Activated naive CD8-positive, alpha-beta T cell (primary cell): ENCODE results near the gene MYH2.
"Not testable (repeated sequence)": the region's sequence is repeated elsewhere in the genome, so short reads cannot be mapped to it uniquely, and the experiment has no call there.

ENCODE experiments used
- H3K27ac Mint-ChIP-seq: one replicate; pipeline ENCODE4 v1.8.0; 2021; ENCODE audit warnings: mixed read lengths
- H3K27me3 Mint-ChIP-seq: one replicate; pipeline ENCODE4 v1.8.0; 2021; ENCODE audit warnings: mixed read lengths
- H3K36me3 Mint-ChIP-seq: one replicate; pipeline ENCODE4 v1.8.0; 2021; ENCODE audit warnings: mixed read lengths
- H3K4me1 Mint-ChIP-seq: one replicate; pipeline ENCODE4 v1.8.0; 2021; ENCODE audit warnings: low read depth, mixed read lengths
- H3K4me3 Mint-ChIP-seq: one replicate; pipeline ENCODE4 v1.8.0; 2021; ENCODE audit warnings: mild to moderate bottlenecking, mixed read lengths
- H3K9me3 Mint-ChIP-seq: one replicate; pipeline ENCODE4 v1.8.0; 2021; ENCODE audit warnings: low read depth, mixed read lengths

Gene MYH2

DNA sequence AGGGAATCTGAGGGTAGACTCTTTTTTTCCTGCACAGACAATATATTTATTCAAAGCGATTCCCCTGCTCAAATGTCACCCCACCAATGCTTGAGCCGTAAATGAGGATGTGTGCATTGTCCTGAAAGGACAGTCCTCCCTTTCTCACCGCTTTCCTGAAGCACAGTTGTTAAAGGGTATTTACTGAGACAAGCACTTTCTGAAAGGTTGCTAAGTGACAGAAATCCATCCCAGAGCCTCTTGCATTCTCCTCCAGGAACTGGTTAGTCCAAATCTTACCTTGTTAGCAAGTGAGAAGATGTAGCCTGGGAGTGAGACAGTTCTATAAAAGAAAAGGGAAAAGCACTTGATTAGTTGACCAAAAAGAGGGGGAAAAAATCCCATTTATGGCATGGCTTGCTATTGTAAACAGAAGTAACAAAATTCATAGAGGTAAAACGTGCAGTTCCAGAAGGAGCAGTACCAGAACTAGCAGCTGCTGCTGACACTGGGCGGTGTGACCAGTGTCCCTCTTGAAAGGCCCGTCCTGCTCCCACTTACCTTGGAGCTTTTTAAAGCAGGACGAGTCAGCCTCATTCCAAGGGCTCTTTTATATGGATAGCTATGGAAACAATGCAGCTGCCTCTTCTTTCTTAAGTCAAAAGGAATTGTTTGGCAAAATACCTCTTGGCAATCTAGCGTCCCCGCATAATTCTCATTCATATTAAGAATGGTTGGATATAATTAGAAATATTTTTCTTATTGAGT is at the start of gene MYH2:
MYH2 (minus strand) TSS at position 563 of the 747 bp plus-strand sequence. CDS start 1,738 bp downstream, outside the sequence.
- Mint-ChIP-seq H3K4me3 (no peak within 1 kb of the TSS), H3K4me1 (no peaks in the 10 kb centered on the region), H3K36me3 (no peaks in the 10 kb centered on the region), H3K9me3 (no peaks in the 10 kb centered on the region), H3K27ac (no peak within 1 kb of the TSS), H3K27me3 (peaks cover 10% of the 10 kb centered on the region)

DNA sequence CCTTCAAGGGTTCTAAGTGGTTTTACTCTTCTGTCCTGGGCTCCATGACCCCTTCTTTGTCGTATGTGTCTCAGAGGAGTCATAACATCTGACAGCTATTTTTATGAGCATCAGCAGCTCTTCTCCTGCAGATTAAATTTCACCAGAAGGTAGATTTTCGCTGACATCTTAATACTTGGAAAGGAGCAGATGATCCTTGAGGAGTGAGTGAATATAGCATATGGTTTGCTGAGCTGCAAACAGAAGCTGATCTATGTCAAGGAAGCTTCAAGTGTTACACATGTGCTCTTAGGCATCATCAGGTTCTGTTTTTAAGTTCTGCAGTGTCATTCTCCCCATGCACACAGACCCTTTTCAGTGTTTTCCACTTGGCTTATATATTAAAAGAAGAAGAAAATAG is 49.2 kb upstream of the MYH2 start:
- Mint-ChIP-seq H3K36me3 (no peaks in the 10 kb centered on the region), H3K4me3 (no peak overlapping the region)

GRCh38 chr17:10589553-10590145 is 40.2 kb upstream of the MYH2 start:
- no peak overlapping the region for H3K27ac Mint-ChIP-seq
- H3K9me3 Mint-ChIP-seq = no peaks in the 10 kb centered on the region
- no peak overlapping the region for H3K4me3 Mint-ChIP-seq
- no peaks in the 10 kb centered on the region for H3K36me3 Mint-ChIP-seq
- peaks cover 18% of the 10 kb centered on the region for H3K27me3 Mint-ChIP-seq
- no peaks in the 10 kb centered on the region for H3K4me1 Mint-ChIP-seq

More for the DNA sequence above, 49.2 kb upstream of the MYH2 start:
- H3K4me1 Mint-ChIP-seq = no peaks in the 10 kb centered on the region
- no peak overlapping the region for H3K27ac Mint-ChIP-seq
- peaks cover 15% of the 10 kb centered on the region for H3K27me3 Mint-ChIP-seq
- H3K9me3 Mint-ChIP-seq = no peaks in the 10 kb centered on the region

GRCh38 chr17:10585529-10585928 is 36.1 kb upstream of the MYH2 start:
- no peaks in the 10 kb centered on the region for H3K36me3 Mint-ChIP-seq
- no peaks in the 10 kb centered on the region for H3K9me3 Mint-ChIP-seq
- no peaks in the 10 kb centered on the region for H3K4me1 Mint-ChIP-seq
- no peak overlapping the region for H3K27ac Mint-ChIP-seq
- no peak overlapping the region for H3K4me3 Mint-ChIP-seq
- H3K27me3 Mint-ChIP-seq = peaks cover 6% of the 10 kb centered on the region

DNA sequence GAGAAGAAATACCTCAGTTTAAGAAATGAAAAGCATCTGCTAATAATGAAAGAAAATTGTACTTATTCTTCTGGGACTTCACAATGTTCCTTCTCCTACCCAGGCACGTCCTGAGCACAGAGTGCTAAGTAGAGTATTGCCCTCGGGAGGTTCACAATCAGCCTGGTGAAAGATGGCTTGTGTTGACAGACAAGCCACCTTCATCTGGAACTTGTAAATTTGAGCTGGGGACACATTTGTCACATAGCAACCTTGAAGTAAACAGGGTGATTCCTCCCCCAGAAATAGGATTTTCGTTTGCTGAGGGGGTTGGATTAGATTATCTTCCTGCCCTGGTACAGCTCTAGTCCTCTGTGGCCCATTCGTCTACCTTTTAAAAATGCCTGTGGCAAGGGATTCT is 34.4 kb upstream of the MYH2 start:
- no peak overlapping the region for H3K4me3 Mint-ChIP-seq
- no peaks in the 10 kb centered on the region for H3K4me1 Mint-ChIP-seq
- H3K27ac Mint-ChIP-seq = no peak overlapping the region
- H3K27me3 Mint-ChIP-seq = peaks cover 1% of the 10 kb centered on the region
- no peaks in the 10 kb centered on the region for H3K36me3 Mint-ChIP-seq
- H3K9me3 Mint-ChIP-seq = no peaks in the 10 kb centered on the region

DNA sequence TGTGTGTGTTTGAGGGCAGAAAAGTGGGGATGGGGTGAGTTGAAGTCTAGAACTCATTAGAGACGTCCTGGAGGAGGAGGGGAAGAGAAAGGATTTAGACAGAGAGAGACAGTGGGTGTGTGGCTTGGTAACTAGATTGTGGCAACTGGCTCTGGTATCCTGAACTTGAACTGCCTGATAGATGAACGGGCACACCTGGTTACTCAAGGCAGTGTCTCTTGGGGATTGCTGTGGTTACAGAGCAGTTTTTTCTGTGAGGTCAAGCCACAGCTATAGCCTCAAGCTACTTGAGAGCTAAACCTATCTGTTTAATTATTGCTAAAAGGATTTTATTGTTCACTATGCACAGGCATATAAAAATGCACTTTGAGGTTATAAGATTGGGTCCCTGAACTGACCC is 29.8 kb upstream of the MYH2 start:
- no peaks in the 10 kb centered on the region for H3K9me3 Mint-ChIP-seq
- no peaks in the 10 kb centered on the region for H3K36me3 Mint-ChIP-seq
- H3K4me3 Mint-ChIP-seq = no peak overlapping the region
- no peaks in the 10 kb centered on the region for H3K4me1 Mint-ChIP-seq
- H3K27ac Mint-ChIP-seq = no peak overlapping the region
- H3K27me3 Mint-ChIP-seq = peaks cover 4% of the 10 kb centered on the region

DNA sequence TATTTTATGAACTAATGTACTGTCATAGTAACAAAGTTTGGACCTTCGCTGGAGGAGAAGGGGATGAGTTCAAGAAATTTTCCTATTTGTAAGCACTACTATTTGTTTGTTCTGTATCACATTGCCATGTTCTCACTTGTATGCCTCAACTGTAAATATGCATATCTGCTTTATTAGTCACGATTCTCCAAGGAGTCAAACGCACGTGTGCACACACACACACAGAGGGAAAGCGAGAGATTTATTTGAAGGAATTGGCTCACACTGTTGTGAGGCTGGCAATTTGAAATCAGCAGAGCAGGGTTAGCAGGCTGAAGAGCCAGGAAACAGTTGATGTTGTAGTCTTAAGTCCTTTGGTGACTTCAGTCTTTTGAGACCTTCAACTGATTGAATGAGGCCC is 24.9 kb upstream of the MYH2 start:
- no peaks in the 10 kb centered on the region for H3K36me3 Mint-ChIP-seq
- H3K4me1 Mint-ChIP-seq = no peaks in the 10 kb centered on the region
- no peak overlapping the region for H3K4me3 Mint-ChIP-seq
- H3K27me3 Mint-ChIP-seq = peaks cover 10% of the 10 kb centered on the region
- no peaks in the 10 kb centered on the region for H3K9me3 Mint-ChIP-seq
- no peak overlapping the region for H3K27ac Mint-ChIP-seq

DNA sequence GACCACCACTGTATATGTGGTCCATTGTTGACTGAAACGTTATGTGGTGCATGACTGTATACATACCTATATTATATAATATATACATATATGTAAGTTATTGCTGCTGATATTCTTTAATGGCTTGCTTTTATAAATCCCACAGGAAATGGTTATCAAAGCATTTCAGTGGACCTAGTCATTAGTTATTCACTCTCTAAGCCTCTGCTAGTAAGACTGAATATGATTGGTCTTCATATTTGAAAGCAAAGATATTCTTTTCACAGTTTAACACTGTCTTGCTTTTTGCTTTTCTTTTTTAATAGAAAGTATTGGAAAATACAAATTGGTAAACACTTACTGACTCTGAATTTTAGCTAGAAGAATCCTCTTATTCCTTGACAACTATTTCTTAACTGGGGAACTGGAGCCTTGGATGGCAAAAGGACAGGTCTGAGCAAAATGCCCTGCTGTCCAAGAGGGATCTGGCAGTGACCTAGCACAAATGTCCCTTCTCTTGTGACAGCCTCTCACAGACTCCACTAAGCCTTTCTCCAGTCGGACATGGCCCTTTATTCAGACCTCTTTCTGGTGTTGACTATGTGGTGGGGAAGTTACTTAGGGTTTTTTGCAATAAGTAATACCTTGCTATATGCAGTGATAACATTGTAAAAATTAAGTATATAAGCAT is 14.7 kb upstream of the MYH2 start:
- Mint-ChIP-seq H3K27me3 (peaks cover 2% of the 10 kb centered on the region), H3K27ac (no peak overlapping the region), H3K4me3 (no peak overlapping the region), H3K9me3 (no peaks in the 10 kb centered on the region), H3K36me3 (no peaks in the 10 kb centered on the region), H3K4me1 (no peaks in the 10 kb centered on the region)

DNA sequence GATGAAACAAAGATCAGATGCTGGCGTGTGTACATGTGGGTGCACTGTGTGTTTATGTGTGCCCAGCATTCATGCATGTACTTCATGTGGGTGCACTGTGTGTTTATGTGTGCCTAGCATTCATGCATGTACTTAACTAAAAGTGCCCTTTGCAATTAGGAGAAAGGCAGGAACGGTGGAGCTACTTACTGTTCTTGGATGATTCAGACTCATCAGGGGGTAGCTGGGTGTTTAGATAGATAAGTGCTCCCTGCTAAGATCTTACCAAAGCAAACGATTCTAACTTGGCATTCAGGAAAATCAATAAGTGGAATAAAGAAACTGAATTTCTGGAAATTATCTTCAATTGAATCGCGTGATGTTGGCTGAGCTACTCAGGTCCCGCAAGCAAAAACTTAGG is 8.6 kb upstream of the MYH2 start:
- Mint-ChIP-seq H3K4me1 (no peaks in the 10 kb centered on the region), H3K36me3 (no peaks in the 10 kb centered on the region), H3K27ac (no peak overlapping the region), H3K27me3 (peaks cover 3% of the 10 kb centered on the region), H3K4me3 (no peak overlapping the region), H3K9me3 (no peaks in the 10 kb centered on the region)

DNA sequence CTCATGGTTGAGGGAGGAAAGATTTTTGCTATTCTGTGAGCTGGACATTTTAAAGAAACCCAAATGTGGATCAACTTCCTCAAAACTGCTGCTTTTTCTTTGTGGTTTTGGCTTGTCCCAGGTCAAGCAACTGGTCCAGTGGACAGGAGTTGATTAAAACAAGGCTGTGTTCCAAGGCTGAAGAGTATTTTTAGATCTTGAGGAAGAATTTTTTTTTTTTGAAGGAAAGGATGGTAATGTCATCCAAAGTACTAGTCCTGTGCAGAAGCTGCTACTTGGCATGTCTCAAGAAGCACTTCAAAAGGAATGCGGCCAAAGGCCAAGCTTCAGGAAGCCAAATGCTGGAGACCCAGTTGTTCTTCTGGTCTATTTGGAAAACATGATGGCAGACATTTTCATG is 8.0 kb upstream of the MYH2 start:
- Mint-ChIP-seq H3K36me3 (no peaks in the 10 kb centered on the region), H3K9me3 (no peaks in the 10 kb centered on the region)

DNA sequence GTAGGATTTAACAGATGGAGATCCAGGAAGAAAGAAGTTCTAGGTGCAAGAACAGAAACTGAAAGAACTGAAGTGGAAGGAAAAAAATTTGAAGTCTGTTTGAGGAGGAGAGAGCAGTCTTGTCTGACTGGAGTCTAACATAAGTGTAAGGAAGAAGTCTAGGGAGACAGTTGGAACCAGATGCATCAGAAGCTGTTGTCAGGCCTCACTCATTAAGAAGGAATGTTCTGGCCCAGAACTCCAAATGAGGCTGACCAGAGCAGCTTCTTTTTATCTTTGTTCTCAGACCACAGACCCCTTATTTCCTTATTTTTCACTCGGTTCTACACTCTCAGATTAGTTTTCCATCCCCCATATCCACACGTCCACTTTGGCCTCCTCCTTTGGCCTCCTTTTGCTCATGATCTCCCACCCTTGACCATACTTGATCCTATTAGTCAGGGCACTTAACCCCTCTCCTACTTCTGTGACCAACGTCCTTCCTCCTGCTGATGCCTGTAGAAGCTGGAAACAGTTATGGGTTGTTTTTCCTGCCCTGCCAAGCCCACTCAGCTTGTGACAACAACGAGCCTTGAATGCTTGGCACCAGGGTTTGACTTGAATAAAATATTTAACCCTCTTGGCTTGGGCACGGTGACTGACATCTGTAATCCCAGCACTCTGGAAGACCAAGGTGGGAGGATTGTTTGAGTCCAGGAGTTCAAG is 7.0 kb upstream of the MYH2 start:
- peaks cover 7% of the 10 kb centered on the region for H3K27me3 Mint-ChIP-seq
- no peak overlapping the region for H3K4me3 Mint-ChIP-seq
- no peaks in the 10 kb centered on the region for H3K36me3 Mint-ChIP-seq
- no peaks in the 10 kb centered on the region for H3K4me1 Mint-ChIP-seq
- H3K9me3 Mint-ChIP-seq = no peaks in the 10 kb centered on the region
- no peak overlapping the region for H3K27ac Mint-ChIP-seq

More for the DNA sequence above, 8.0 kb upstream of the MYH2 start:
- Mint-ChIP-seq H3K4me1 (no peaks in the 10 kb centered on the region), H3K4me3 (no peak overlapping the region), H3K27me3 (peaks cover 6% of the 10 kb centered on the region), H3K27ac (no peak overlapping the region)

GRCh38 chr17:10550014-10550413 is 556 bp upstream of the MYH2 start:
- no peaks in the 10 kb centered on the region for H3K9me3 Mint-ChIP-seq
- H3K4me3 Mint-ChIP-seq = no peak overlapping the region
- no peaks in the 10 kb centered on the region for H3K36me3 Mint-ChIP-seq
- no peaks in the 10 kb centered on the region for H3K4me1 Mint-ChIP-seq
- H3K27me3 Mint-ChIP-seq = peaks cover 10% of the 10 kb centered on the region
- no peak overlapping the region for H3K27ac Mint-ChIP-seq

DNA sequence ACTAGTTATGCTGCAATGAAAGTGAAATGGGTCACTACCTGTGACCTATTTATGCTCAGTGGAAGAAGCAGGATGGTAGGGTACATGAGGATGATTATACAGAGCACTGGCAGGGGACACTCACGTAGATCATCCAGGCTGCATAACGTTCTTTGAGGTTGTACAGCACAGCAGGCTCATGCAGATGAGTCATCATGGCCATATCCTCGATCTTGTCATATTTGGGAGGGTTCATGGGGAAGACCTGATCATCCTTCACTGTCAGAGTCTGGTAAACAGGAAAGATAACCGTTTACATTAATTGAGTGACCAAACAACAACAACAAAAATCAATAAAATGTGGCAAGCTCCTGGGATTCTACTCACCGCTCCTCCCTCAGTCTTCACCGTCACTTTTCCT is 2.1 kb downstream of the MYH2 start:
- H3K27ac Mint-ChIP-seq = no peak overlapping the region
- H3K4me3 Mint-ChIP-seq = no peak overlapping the region
- H3K4me1 Mint-ChIP-seq = no peaks in the 10 kb centered on the region
- no peaks in the 10 kb centered on the region for H3K9me3 Mint-ChIP-seq
- no peaks in the 10 kb centered on the region for H3K36me3 Mint-ChIP-seq
- peaks cover 6% of the 10 kb centered on the region for H3K27me3 Mint-ChIP-seq

DNA sequence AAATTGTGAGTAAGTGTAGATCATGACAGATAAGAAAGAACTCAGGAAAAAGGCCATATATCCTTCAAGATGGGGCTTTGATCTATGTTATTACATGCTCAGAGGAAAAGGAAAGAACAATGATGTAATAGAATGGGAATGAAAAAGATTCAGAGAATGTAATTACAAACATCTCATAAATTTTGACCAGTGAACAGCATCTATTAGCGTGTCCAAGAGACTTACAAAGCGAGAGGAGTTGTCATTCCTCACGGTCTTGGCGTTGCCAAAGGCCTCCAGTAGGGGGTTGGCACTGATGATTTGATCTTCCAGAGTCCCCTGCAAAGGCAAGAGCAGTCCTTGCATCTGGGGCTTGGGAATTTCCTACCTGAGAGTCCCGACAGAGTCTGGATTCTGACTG is 6.0 kb downstream of the MYH2 start:
- H3K27ac Mint-ChIP-seq, H3K27me3 Mint-ChIP-seq, H3K36me3 Mint-ChIP-seq, H3K4me3 Mint-ChIP-seq, H3K4me1 Mint-ChIP-seq: not testable (repeated sequence)
- peaks cover 13% of the 10 kb centered on the region for H3K9me3 Mint-ChIP-seq

GRCh38 chr17:10541179-10541578 is 8.3 kb downstream of the MYH2 start:
- not testable (repeated sequence) for H3K4me1 Mint-ChIP-seq, H3K4me3 Mint-ChIP-seq, H3K27me3 Mint-ChIP-seq, H3K36me3 Mint-ChIP-seq, H3K27ac Mint-ChIP-seq
- peaks cover 13% of the 10 kb centered on the region for H3K9me3 Mint-ChIP-seq
